ENCODE data around the gene RTKN2.
"Not testable (repeated sequence)": the region's sequence is repeated elsewhere in the genome, so short reads cannot be mapped to it uniquely, and the experiment has no call there.

Gene RTKN2

GRCh38 chr10:62244785-62245467, 23.7 kb downstream of the RTKN2 start:
- peak; percentile 81 for TF ChIP-seq CTCF (IDR thresholded peaks at IDR 0.05; ENCODE audit: low read depth, low read length, missing control alignments)
- peak; percentile 77 for DNase-seq
- H3K4me3 ChIP-seq (ENCODE audit: low read depth, low read length) = no peak overlapping the region
- no peaks in the 10 kb centered on the region for H3K36me3 ChIP-seq (replicated peaks)
- H3K27me3 ChIP-seq (replicated peaks) = no peaks in the 10 kb centered on the region
- in situ Hi-C loops (cut with HindIII; ENCODE audit: low pct_ligation_motif_present, low sequenced_read_pairs) = loop anchor here (25.0 kb wide), 1 partner anchor 158 kb away; no protein-coding TSS in a partner anchor
- H3K27ac ChIP-seq = peak overlapping the region; percentile 4

- no peak overlapping the region for H3K4me3 ChIP-seq (ENCODE audit: low read depth, low read length)
- TF ChIP-seq CTCF (IDR thresholded peaks at IDR 0.05; ENCODE audit: low read depth, low read length, missing control alignments) = no peak
- no peak for DNase-seq
- H3K27me3 ChIP-seq (replicated peaks) = no peaks in the 10 kb centered on the region
- no peak overlapping the region for H3K27ac ChIP-seq
- no peaks in the 10 kb centered on the region for H3K36me3 ChIP-seq (replicated peaks)
- in situ Hi-C loops (cut with HindIII; ENCODE audit: low pct_ligation_motif_present, low sequenced_read_pairs) = loop anchor here (25.0 kb wide), 1 partner anchor 157 kb away; no protein-coding TSS in a partner anchor
Observed at GRCh38 chr10:62244088-62244487, 24.6 kb downstream of the RTKN2 start.

GRCh38 chr10:62243647-62243997, 25.0 kb downstream of the RTKN2 start:
- Histone ChIP-seq H3K36me3 (replicated peaks) (no peaks in the 10 kb centered on the region), H3K27me3 (replicated peaks) (no peaks in the 10 kb centered on the region), H3K27ac (peak overlapping the region; percentile 62), H3K4me3 (ENCODE audit: low read depth, low read length) (peak overlapping the region; percentile 15)
- no peak for TF ChIP-seq CTCF (IDR thresholded peaks at IDR 0.05; ENCODE audit: low read depth, low read length, missing control alignments)
- no peak for DNase-seq
- in situ Hi-C loops (cut with HindIII; ENCODE audit: low pct_ligation_motif_present, low sequenced_read_pairs) = loop anchor here (25.0 kb wide), 1 partner anchor 156 kb away; no protein-coding TSS in a partner anchor

- not testable (repeated sequence) for H3K36me3 ChIP-seq (replicated peaks); H3K27me3 ChIP-seq (replicated peaks)
- peak; percentile 78 for DNase-seq
- Histone ChIP-seq H3K27ac (peak overlapping the region; percentile 62), H3K4me3 (ENCODE audit: low read depth, low read length) (peak overlapping the region; percentile 15)
- in situ Hi-C loops (cut with HindIII; ENCODE audit: low pct_ligation_motif_present, low sequenced_read_pairs) = loop anchor here (25.0 kb wide), 1 partner anchor 156 kb away; no protein-coding TSS in a partner anchor
Observed at GRCh38 chr10:62242965-62243646, 25.5 kb downstream of the RTKN2 start.

GRCh38 chr10:62241521-62241920, 27.1 kb downstream of the RTKN2 start:
- H3K27ac ChIP-seq; H3K36me3 ChIP-seq (replicated peaks); H3K4me3 ChIP-seq (ENCODE audit: low read depth, low read length); DNase-seq; H3K27me3 ChIP-seq (replicated peaks): not testable (repeated sequence)
- in situ Hi-C loops (cut with HindIII; ENCODE audit: low pct_ligation_motif_present, low sequenced_read_pairs) = loop anchor here (25.0 kb wide), 1 partner anchor 154 kb away; no protein-coding TSS in a partner anchor

GRCh38 chr10:62239994-62240393, 28.6 kb downstream of the RTKN2 start:
- Histone ChIP-seq H3K36me3 (replicated peaks) (no peaks in the 10 kb centered on the region), H3K4me3 (ENCODE audit: low read depth, low read length) (no peak overlapping the region), H3K27ac (no peak overlapping the region), H3K27me3 (replicated peaks) (no peaks in the 10 kb centered on the region)
- TF ChIP-seq CTCF (IDR thresholded peaks at IDR 0.05; ENCODE audit: low read depth, low read length, missing control alignments) = no peak
- no peak for DNase-seq
- in situ Hi-C loops (cut with HindIII; ENCODE audit: low pct_ligation_motif_present, low sequenced_read_pairs) = loop anchor here (25.0 kb wide), 1 partner anchor 153 kb away; no protein-coding TSS in a partner anchor

Measured in brain microvascular endothelial cell (primary cell).